Breast epithelium (tissue), 3 donors: ENCODE measurements around the gene RBPMS2.

Experiments used
- POLR2A ChIP-seq: fragments of 450-650 bp; IDR thresholded peaks from one replicate; pipeline ENCODE4 v1.6.1; 2016; ENCODE audit warnings: antibody characterized with exemption, mild to moderate bottlenecking, moderate library complexity
- POLR2AphosphoS5 ChIP-seq, 3 donors: sonication (generic); formaldehyde crosslinking; IDR thresholded peaks; one replicate each; pipeline ENCODE4 v1.6.1; 2017; ENCODE audit warnings: antibody characterized with exemption in 3 of 3
- TF ChIP-seq, protein P1 (sequence below), 3 donors: fragments of 450-650 bp; IDR thresholded peaks; one replicate each; pipeline ENCODE4 v1.5.1; 2016 to 2017; ENCODE audit warnings: antibody characterized with exemption in 3 of 3, mild to moderate bottlenecking in 3 of 3, moderate library complexity in 3 of 3

DNA sequence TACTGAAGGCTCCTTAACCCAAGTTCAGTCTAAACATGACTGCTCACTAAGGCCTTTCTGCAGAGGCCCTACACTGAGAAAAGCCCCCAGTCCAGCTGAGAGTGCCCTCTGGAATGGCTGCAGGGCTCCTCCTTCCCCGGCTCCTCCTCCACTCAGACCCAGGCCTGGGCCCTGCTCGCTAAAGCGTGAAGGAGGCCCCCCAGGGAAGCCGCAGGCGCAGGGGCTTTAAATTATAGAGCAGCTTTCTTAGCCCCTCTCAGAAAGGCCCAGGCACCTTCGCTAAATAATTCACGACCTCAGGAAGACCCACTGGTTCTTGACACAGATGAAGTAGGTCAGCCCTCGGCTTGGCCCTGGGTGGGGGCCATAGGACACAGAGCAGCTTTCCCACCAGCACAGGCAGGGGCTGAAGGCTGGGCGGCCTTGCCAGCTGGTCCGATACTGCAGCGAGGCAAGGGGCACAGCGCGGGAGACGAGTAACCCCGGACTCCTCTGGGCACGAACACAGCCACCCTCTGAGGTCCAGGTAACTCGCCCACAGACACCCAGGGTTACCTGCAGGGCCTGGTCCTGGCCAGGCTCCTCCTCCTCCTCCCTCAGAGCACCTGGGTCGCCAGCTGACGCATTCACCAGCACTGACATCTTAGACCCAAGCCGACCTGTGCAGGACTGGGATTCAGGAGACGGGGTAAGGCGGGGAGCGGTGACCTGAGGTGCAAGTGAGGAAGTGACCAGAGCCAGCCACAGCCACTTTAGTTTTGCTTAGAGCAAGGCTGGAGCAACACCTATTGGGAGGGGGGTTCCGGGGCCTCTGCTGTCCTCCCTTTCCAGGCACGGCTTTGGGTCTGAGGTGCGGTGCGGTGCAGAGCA is 36.9 kb downstream of the RBPMS2 start:
- TF ChIP-seq, protein P1, sequence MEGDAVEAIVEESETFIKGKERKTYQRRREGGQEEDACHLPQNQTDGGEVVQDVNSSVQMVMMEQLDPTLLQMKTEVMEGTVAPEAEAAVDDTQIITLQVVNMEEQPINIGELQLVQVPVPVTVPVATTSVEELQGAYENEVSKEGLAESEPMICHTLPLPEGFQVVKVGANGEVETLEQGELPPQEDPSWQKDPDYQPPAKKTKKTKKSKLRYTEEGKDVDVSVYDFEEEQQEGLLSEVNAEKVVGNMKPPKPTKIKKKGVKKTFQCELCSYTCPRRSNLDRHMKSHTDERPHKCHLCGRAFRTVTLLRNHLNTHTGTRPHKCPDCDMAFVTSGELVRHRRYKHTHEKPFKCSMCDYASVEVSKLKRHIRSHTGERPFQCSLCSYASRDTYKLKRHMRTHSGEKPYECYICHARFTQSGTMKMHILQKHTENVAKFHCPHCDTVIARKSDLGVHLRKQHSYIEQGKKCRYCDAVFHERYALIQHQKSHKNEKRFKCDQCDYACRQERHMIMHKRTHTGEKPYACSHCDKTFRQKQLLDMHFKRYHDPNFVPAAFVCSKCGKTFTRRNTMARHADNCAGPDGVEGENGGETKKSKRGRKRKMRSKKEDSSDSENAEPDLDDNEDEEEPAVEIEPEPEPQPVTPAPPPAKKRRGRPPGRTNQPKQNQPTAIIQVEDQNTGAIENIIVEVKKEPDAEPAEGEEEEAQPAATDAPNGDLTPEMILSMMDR (IDR thresholded peaks at IDR 0.05) = no peak
- TF ChIP-seq POLR2AphosphoS5 (IDR thresholded peaks at IDR 0.05) (no peak), POLR2A (no peak)
